ENCODE measurements around the gene EMC8. TPM values are rescaled to one million over a fixed set of nuclear protein-coding genes. Genes with fewer than 3 reads are reported as not detected.

Gene EMC8
- total and polyA plus RNA-seq, 10 of the 15 experiments (the other 5 are each of a cell fraction or from before 2014, with no cell fraction given) = 7.8 to 62.0 (median 33.5) TPM

DNA sequence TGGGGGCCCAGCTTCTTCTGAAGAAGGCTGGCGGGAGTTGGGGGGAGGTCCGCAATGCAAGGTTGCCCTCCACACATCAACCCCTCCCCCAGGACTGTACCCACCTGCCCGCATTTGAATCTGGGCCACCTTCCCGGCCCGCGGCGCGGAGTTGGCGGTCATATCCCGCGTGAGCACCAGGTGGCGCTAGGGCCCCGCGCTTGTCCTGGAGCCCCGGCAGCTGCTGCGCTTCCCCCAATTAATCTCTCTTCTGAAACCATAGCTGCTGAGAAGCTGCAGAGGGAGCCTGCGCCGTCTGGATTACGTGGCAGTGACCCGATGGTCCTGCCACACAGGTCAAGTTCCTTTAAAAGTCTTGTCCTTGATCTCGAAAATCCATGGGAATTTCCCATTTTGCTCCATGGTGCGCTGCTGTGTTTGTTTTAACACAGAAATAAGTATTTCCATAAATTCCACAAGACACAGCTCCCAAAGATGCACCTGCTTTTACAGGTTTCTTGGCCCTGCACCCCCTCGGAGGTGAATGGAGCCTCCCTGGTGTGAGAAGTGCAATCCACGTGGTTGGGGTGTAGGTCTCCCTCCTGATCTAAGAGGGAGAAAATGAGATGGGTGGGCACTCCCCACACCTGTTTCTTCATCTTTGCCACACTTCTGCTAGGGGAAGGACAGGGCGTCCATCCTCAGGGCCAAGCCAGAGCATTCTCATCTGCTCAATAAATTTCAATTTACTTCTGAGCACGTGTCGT is 22.2 kb upstream of the EMC8 start (continued):
- TF ChIP-seq RFX5 (IDR thresholded peaks at IDR 0.05; ENCODE audit: low read depth, low read length) = no peak
- TF ChIP-seq ZNF622 (IDR thresholded peaks at IDR 0.05) = no peak
- TF ChIP-seq HCFC1 (IDR thresholded peaks at IDR 0.05; ENCODE audit: low read length) = no peak
- no peak for TF ChIP-seq CEBPB (IDR thresholded peaks at IDR 0.05; ENCODE audit: borderline replicate concordance in 1 of 2, low read depth in 2 of 2, low read length in 2 of 2)
- TF ChIP-seq RAD51 (IDR thresholded peaks at IDR 0.05) = no peak
- TF ChIP-seq BCL11A (IDR thresholded peaks at IDR 0.05; ENCODE audit: low read depth, low read length) = no peak
- TF ChIP-seq ASH2L (IDR thresholded peaks at IDR 0.05; ENCODE audit: borderline replicate concordance, low read depth) = no peak
- TF ChIP-seq MTA2 (IDR thresholded peaks at IDR 0.05; ENCODE audit: low read depth) = no peak
- TF ChIP-seq, protein P1, sequence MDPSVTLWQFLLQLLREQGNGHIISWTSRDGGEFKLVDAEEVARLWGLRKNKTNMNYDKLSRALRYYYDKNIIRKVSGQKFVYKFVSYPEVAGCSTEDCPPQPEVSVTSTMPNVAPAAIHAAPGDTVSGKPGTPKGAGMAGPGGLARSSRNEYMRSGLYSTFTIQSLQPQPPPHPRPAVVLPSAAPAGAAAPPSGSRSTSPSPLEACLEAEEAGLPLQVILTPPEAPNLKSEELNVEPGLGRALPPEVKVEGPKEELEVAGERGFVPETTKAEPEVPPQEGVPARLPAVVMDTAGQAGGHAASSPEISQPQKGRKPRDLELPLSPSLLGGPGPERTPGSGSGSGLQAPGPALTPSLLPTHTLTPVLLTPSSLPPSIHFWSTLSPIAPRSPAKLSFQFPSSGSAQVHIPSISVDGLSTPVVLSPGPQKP (IDR thresholded peaks at IDR 0.05; ENCODE audit: low read depth, low read length) = no peak
- TF ChIP-seq SUZ12 (IDR thresholded peaks at IDR 0.05; ENCODE audit: unreplicated experiment) = no peak
- no peak; the same call in 1 of the 2 replicates for TF ChIP-seq SPI1 (IDR thresholded peaks at IDR 0.05; ENCODE audit: borderline replicate concordance, insufficient read depth, low read depth, low read length)
- no peak for TF ChIP-seq SIN3A (IDR thresholded peaks at IDR 0.05; ENCODE audit: low read depth, low read length)

Measured in GM12878 (cell line).